Ishikawa (cell line): Measurements from ENCODE around the gene FBLN1.

Experiments used
- CEBPB ChIP-seq: IDR thresholded peaks from 2 replicates; pipeline ENCODE4 v1.6.1; 2012
- CREB1 ChIP-seq: IDR thresholded peaks from 2 replicates; pipeline ENCODE4 v1.6.1; 2012; ENCODE audit warnings: low read depth
- EGR1 ChIP-seq: IDR thresholded peaks from 2 replicates; pipeline ENCODE4 v1.6.1; 2012
- EP300 ChIP-seq: IDR thresholded peaks from 2 replicates; pipeline ENCODE4 v1.6.1; 2012; ENCODE audit warnings: borderline replicate concordance
- FOXM1 ChIP-seq: IDR thresholded peaks from 2 replicates; pipeline ENCODE4 v1.6.1; 2012; ENCODE audit warnings: low read depth, borderline replicate concordance
- MAX ChIP-seq: IDR thresholded peaks from 2 replicates; pipeline ENCODE4 v1.6.1; 2012
- NFIC ChIP-seq: IDR thresholded peaks from 2 replicates; pipeline ENCODE4 v1.6.1; 2012
- RAD21 ChIP-seq: IDR thresholded peaks from 2 replicates; pipeline ENCODE4 v1.6.1; 2012; ENCODE audit warnings: low read depth
- TAF1 ChIP-seq: IDR thresholded peaks from 2 replicates; pipeline ENCODE4 v1.6.1; 2012; ENCODE audit warnings: low read depth, mild to moderate bottlenecking
- TCF12 ChIP-seq: IDR thresholded peaks from 2 replicates; pipeline ENCODE4 v1.6.1; 2012; ENCODE audit warnings: low read depth
- TEAD4 ChIP-seq: IDR thresholded peaks from 2 replicates; pipeline ENCODE4 v1.6.1; 2012
- YY1 ChIP-seq: IDR thresholded peaks from 2 replicates; pipeline ENCODE4 v1.6.1; 2012; ENCODE audit warnings: low read depth
- ZBTB7A ChIP-seq: IDR thresholded peaks from 2 replicates; pipeline ENCODE4 v1.6.1; 2012; ENCODE audit warnings: low read depth
- TF ChIP-seq, protein P1 (sequence below): IDR thresholded peaks from 2 replicates; pipeline ENCODE4 v1.6.1; 2012
- TF ChIP-seq, protein P2 (sequence below): IDR thresholded peaks from 2 replicates; pipeline ENCODE4 v1.6.1; 2012; ENCODE audit warnings: low read depth, mild to moderate bottlenecking

FBLN1 gene

GRCh38 chr22:45475851-45476514 lies 26.7 kb upstream of the FBLN1 start:
- TF ChIP-seq, protein P1, sequence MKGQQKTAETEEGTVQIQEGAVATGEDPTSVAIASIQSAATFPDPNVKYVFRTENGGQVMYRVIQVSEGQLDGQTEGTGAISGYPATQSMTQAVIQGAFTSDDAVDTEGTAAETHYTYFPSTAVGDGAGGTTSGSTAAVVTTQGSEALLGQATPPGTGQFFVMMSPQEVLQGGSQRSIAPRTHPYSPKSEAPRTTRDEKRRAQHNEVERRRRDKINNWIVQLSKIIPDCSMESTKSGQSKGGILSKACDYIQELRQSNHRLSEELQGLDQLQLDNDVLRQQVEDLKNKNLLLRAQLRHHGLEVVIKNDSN, result no peak
- TF ChIP-seq TCF12, result no peak
- TF ChIP-seq ZBTB7A, result no peak
- no peak for TF ChIP-seq CREB1
- no peak for TF ChIP-seq EGR1
- TF ChIP-seq FOXM1, result no peak
- no peak for TF ChIP-seq TAF1
- no peak for TF ChIP-seq TEAD4
- TF ChIP-seq, protein P2, sequence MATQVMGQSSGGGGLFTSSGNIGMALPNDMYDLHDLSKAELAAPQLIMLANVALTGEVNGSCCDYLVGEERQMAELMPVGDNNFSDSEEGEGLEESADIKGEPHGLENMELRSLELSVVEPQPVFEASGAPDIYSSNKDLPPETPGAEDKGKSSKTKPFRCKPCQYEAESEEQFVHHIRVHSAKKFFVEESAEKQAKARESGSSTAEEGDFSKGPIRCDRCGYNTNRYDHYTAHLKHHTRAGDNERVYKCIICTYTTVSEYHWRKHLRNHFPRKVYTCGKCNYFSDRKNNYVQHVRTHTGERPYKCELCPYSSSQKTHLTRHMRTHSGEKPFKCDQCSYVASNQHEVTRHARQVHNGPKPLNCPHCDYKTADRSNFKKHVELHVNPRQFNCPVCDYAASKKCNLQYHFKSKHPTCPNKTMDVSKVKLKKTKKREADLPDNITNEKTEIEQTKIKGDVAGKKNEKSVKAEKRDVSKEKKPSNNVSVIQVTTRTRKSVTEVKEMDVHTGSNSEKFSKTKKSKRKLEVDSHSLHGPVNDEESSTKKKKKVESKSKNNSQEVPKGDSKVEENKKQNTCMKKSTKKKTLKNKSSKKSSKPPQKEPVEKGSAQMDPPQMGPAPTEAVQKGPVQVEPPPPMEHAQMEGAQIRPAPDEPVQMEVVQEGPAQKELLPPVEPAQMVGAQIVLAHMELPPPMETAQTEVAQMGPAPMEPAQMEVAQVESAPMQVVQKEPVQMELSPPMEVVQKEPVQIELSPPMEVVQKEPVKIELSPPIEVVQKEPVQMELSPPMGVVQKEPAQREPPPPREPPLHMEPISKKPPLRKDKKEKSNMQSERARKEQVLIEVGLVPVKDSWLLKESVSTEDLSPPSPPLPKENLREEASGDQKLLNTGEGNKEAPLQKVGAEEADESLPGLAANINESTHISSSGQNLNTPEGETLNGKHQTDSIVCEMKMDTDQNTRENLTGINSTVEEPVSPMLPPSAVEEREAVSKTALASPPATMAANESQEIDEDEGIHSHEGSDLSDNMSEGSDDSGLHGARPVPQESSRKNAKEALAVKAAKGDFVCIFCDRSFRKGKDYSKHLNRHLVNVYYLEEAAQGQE, result no peak
- no peak for TF ChIP-seq RAD21
- no peak for TF ChIP-seq CEBPB
- TF ChIP-seq NFIC, result no peak
- no peak for TF ChIP-seq EP300
- TF ChIP-seq YY1, result no peak
- no peak for TF ChIP-seq MAX

DNA sequence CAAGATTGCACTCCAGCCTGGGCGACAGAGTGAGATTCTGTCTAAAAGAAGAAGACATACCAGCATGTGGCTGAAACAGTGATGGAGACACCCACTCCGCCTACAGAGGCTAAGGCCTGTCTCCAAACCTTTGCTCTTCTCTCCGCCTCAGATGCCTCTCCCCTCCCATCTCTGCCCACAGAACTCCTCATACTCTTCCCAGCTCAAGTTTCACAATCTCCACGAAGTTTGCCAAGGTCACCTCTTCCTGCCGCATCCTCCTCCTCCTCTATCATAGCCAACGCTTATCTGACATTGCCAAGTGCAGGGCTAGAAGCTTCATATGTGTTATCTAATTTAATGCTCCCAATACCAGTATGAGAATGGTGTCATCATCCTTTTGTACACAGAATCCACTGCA lies 25.9 kb upstream of the FBLN1 start:
- TF ChIP-seq, protein P1, result no peak

DNA sequence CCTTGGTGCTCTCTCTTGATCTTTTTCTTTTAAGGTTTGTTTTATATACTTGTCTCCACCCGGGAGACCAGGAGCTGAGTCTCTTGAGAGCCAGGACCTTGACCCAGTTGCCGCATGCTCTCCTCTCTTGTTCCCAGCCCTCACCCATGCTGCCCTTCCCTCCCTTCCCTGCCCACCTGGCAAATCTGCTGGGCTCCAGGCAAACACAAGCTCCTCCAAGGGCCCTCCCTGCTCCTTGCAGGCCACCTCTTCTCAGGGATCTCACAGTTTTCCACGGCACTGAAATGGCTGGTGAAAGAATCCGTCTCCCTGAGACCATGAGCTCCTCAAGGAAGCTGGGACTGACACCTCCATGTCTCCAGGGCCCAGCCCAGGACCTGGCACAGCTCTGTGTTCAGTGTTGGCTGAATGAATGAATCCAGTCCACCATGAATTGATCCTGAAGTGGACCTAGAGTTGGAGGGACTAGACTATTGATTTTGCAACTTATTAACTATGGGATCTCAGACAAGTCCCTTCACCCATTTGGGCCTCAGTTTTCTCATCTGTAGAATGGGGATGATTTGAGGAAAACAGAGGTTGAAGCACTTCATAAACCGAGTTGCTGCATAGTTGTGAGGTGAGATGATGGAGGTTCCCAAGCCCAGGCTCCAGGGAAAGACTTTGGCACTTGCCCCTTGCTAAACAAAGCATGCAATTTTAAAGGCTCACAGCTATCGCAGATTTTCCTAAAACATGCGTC lies 25.1 kb upstream of the FBLN1 start:
- TF ChIP-seq TCF12, result no peak
- TF ChIP-seq TEAD4, result no peak

GRCh38 chr22:45478108-45478771 lies 24.4 kb upstream of the FBLN1 start:
- TF ChIP-seq, protein P1, result no peak
- no peak for TF ChIP-seq ZBTB7A
- TF ChIP-seq MAX, result no peak
- no peak for TF ChIP-seq TCF12
- no peak for TF ChIP-seq FOXM1

DNA sequence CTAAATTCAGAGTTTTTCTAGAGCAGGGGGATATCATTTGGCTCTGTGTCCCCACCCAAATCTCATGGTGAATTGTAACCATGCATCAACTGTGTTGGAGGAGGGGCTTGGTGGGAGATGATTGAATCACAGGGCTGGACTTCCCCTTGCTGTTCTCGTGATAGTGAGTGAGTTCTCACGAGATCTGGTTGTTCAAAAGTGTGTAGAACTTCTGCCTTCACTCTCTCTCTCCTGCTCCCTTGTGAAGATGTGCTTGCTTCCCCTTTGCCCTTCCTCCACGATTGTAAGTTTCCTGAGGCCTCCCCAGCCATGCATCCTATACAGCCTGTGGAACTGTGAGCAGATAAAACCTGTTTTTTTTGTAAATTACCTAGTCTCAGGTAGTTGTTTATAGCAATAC lies 22.0 kb upstream of the FBLN1 start:
- TF ChIP-seq, protein P1, result no peak
- no peak for TF ChIP-seq MAX
- TF ChIP-seq EGR1, result no peak
- no peak for TF ChIP-seq TAF1
- no peak for TF ChIP-seq TEAD4
- no peak for TF ChIP-seq CREB1

DNA sequence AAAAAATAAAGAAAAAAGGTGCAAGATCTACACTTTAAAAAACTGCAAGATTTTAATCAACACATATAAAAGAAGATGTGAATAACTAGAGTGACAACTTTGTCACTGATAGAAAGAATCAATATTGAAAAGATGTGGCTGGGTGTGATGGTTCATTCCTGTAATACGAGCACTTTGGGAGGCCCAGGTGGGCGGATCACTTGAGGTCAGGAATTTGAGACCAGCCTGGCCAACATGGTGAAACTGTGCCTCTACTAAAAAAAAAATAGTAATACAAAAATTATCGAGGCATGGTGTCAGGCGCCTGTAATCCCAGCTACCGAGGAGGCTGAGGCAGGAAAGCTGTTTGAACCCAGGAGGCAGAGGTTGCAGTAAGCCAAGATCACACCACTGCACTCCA lies 21.0 kb upstream of the FBLN1 start:
- TF ChIP-seq TEAD4, result peak; percentile 25; the same call in 1 of the 2 replicates
- peak; percentile 18; the same call in 1 of the 2 replicates for TF ChIP-seq EP300
- no peak for TF ChIP-seq FOXM1

DNA sequence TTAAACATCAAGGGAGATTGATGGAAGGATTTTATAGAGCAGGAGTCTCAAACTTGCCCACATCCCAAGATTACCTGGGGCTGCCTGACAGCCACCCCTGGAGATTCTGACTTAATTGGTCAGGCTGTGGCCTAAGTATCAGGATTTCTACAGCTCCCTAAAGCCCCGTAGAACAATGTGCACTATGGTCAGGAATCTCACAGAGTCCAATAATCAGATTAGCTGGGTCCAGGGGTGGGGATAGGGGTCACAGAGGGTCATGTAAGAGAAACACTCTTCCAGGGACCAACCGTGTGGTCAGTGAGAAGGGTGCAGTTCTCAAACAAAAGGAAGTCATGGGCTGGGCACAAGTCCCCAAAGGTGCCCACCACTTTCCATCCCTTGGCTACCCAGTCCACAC lies 20.5 kb upstream of the FBLN1 start:
- TF ChIP-seq ZBTB7A, result no peak
- TF ChIP-seq TCF12, result no peak
- TF ChIP-seq CREB1, result no peak
- TF ChIP-seq YY1, result no peak
- no peak for TF ChIP-seq NFIC
- no peak for TF ChIP-seq EP300
- TF ChIP-seq, protein P2, result no peak
- no peak for TF ChIP-seq MAX
